Colonic mucosa (tissue), 4 donors: ENCODE measurements around the gene PRXL2B. TPM values are rescaled to one million over a fixed set of nuclear protein-coding genes. Genes with fewer than 3 reads are reported as not detected.

ENCODE experiments used
- DNase-seq: peaks from one replicate; pipeline ENCODE4 v3.0.0-alpha.2; 2020
- H3K27ac ChIP-seq: fragments of 200-600 bp; one replicate; pipeline ENCODE4 v1.8.0; 2021
- H3K27me3 ChIP-seq: fragments of 200-600 bp; one replicate; pipeline ENCODE4 v1.8.0; 2021
- H3K36me3 ChIP-seq: fragments of 200-600 bp; one replicate; pipeline ENCODE4 v1.8.0; 2021
- H3K4me1 ChIP-seq: fragments of 200-600 bp; one replicate; pipeline ENCODE4 v1.8.0; 2021; ENCODE audit warnings: mild to moderate bottlenecking
- H3K4me3 ChIP-seq: fragments of 200-600 bp; one replicate; pipeline ENCODE4 v1.8.0; 2021
- H3K9ac ChIP-seq, 2 donors: one replicate each; pipeline ENCODE4 v1.7.0; 2013; ENCODE audit warnings: control low read depth in 2 of 2, low read depth in 2 of 2, low read length in 2 of 2
- H3K9me3 ChIP-seq: fragments of 200-600 bp; one replicate; pipeline ENCODE4 v1.8.0; 2021
- CTCF ChIP-seq: fragments of 200-600 bp; IDR thresholded peaks from one replicate; pipeline ENCODE4 v1.8.0; 2022; ENCODE audit warnings: antibody characterized with exemption, mild to moderate bottlenecking
- intact Hi-C: fragments of 100-400 bp; cut with DNase I; formaldehyde crosslinking; loops from one replicate; pipeline ENCODE4 v1.14.1; 2022
- total RNA-seq, 2 donors: library from RNA; stranded (reverse); fragmentation: NEBNext Ultra II Directional in 1 of 2; extraction: Animal tissue kit (Norgen Biotek cat#: 25700) in 1 of 2; gene quantifications; one replicate each; pipeline ENCODE4 v1.2.1, GENCODE V29; 2021
- donor health status: healthy.
- donor health status: DM: no; HTN: no; CAD: no.
- donor health status: DM: no; HTN: no; CAD: no.

The PRXL2B gene
- total RNA-seq, 2 donors from 2014 or later: 105 to 120 TPM

- Histone ChIP-seq H3K4me1 (no peaks in the 10 kb centered on the region), H3K27ac (no peak overlapping the region), H3K9ac (no peak overlapping the region), H3K27me3 (no peaks in the 10 kb centered on the region), H3K9me3 (no peaks in the 10 kb centered on the region), H3K36me3 (no peaks in the 10 kb centered on the region), H3K4me3 (no peak overlapping the region)
- intact Hi-C loops: loop anchor here (10.0 kb wide), 1 partner anchor 46 kb away; no protein-coding TSS in a partner anchor
- no peak for DNase-seq
- TF ChIP-seq CTCF: no peak
Observed at GRCh38 chr1:2598329-2598931, 11.9 kb downstream of the PRXL2B start.

- Histone ChIP-seq H3K4me1 (no peaks in the 10 kb centered on the region), H3K36me3 (no peaks in the 10 kb centered on the region), H3K27ac (no peak overlapping the region), H3K9me3 (no peaks in the 10 kb centered on the region), H3K9ac (no peak overlapping the region), H3K4me3 (no peak overlapping the region), H3K27me3 (no peaks in the 10 kb centered on the region)
- TF ChIP-seq CTCF: no peak
- DNase-seq: no peak
- intact Hi-C loops: no loop called here
Observed at GRCh38 chr1:2601721-2602303, 15.2 kb downstream of the PRXL2B start.

GRCh38 chr1:2602311-2602835 is 15.8 kb downstream of the PRXL2B start:
- TF ChIP-seq CTCF: no peak
- no peak overlapping the region for H3K27ac ChIP-seq
- no peaks in the 10 kb centered on the region for H3K4me1 ChIP-seq
- H3K27me3 ChIP-seq: no peaks in the 10 kb centered on the region
- DNase-seq: peak; percentile 13
- H3K36me3 ChIP-seq: no peaks in the 10 kb centered on the region
- intact Hi-C loops: no loop called here
- no peak overlapping the region for H3K4me3 ChIP-seq
- H3K9me3 ChIP-seq: no peaks in the 10 kb centered on the region
- no peak overlapping the region for H3K9ac ChIP-seq

GRCh38 chr1:2602866-2603520 is 16.4 kb downstream of the PRXL2B start:
- Histone ChIP-seq H3K36me3 (no peaks in the 10 kb centered on the region), H3K4me3 (no peak overlapping the region), H3K4me1 (no peaks in the 10 kb centered on the region), H3K9ac (no peak overlapping the region), H3K9me3 (no peaks in the 10 kb centered on the region), H3K27ac (no peak overlapping the region), H3K27me3 (no peaks in the 10 kb centered on the region)
- TF ChIP-seq CTCF: no peak
- peak; percentile 12 for DNase-seq
- intact Hi-C loops: no loop called here

- intact Hi-C loops: no loop called here
- Histone ChIP-seq H3K4me3 (no peak overlapping the region), H3K4me1 (no peaks in the 10 kb centered on the region), H3K9me3 (no peaks in the 10 kb centered on the region), H3K27me3 (no peaks in the 10 kb centered on the region), H3K9ac (no peak overlapping the region), H3K36me3 (no peaks in the 10 kb centered on the region), H3K27ac (no peak overlapping the region)
- no peak for TF ChIP-seq CTCF
- DNase-seq: no peak
Observed at GRCh38 chr1:2603521-2604155, 17.1 kb downstream of the PRXL2B start.
